HG03095 (cell line): ENCODE results near the gene CALHM6.

Experiments
- ATAC-seq: cut with Tn5 transposase; IDR thresholded peaks from one replicate; pipeline ENCODE4 v1.9.1; 2021; ENCODE audit warnings: moderate library complexity; ENCODE audit not compliant: unreplicated experiment

The CALHM6 gene

GRCh38 chr6:116444575-116444974, 16.6 kb upstream of the CALHM6 start:
- no peak for ATAC-seq

- no peak for ATAC-seq
Measured at GRCh38 chr6:116445102-116445501, 16.1 kb upstream of the CALHM6 start.

GRCh38 chr6:116446399-116446798, 14.8 kb upstream of the CALHM6 start:
- no peak for ATAC-seq

GRCh38 chr6:116447052-116447451, 14.1 kb upstream of the CALHM6 start:
- ATAC-seq = no peak

GRCh38 chr6:116447496-116448011, 13.6 kb upstream of the CALHM6 start:
- ATAC-seq = no peak

- ATAC-seq = no peak
Measured at GRCh38 chr6:116449565-116449964, 11.6 kb upstream of the CALHM6 start.

- ATAC-seq = no peak
Measured at GRCh38 chr6:116450185-116450710, 10.9 kb upstream of the CALHM6 start.

GRCh38 chr6:116450769-116451740, 10.1 kb upstream of the CALHM6 start:
- ATAC-seq = peak; percentile 88

- no peak for ATAC-seq
Measured at GRCh38 chr6:116451916-116452315, 9.3 kb upstream of the CALHM6 start.

- ATAC-seq = no peak
Measured at GRCh38 chr6:116452531-116452930, 8.6 kb upstream of the CALHM6 start.

GRCh38 chr6:116456106-116456505, 5.1 kb upstream of the CALHM6 start:
- no peak for ATAC-seq

- ATAC-seq = no peak
Measured at GRCh38 chr6:116456927-116457326, 4.2 kb upstream of the CALHM6 start.

- ATAC-seq = no peak
Measured at GRCh38 chr6:116458264-116458663, 2.9 kb upstream of the CALHM6 start.

- no peak for ATAC-seq
Measured at GRCh38 chr6:116459927-116460326, 1.2 kb upstream of the CALHM6 start.

GRCh38 chr6:116461932-116462885, 1.0 kb downstream of the CALHM6 start:
- ATAC-seq = peak; percentile 88

GRCh38 chr6:116463301-116463700, 2.1 kb downstream of the CALHM6 start:
- ATAC-seq = no peak

GRCh38 chr6:116465246-116465645, 4.1 kb downstream of the CALHM6 start:
- ATAC-seq = no peak

GRCh38 chr6:116467096-116467495, 5.9 kb downstream of the CALHM6 start:
- no peak for ATAC-seq

- ATAC-seq = no peak
Measured at GRCh38 chr6:116467514-116467913, 6.3 kb downstream of the CALHM6 start.

- ATAC-seq = no peak
Measured at GRCh38 chr6:116468293-116468692, 7.1 kb downstream of the CALHM6 start.

- no peak for ATAC-seq
Measured at GRCh38 chr6:116471531-116471930, 10.4 kb downstream of the CALHM6 start.
